ENCODE results near the gene CFHR5. TPM values are rescaled to one million over a fixed set of nuclear protein-coding genes. Genes with fewer than 3 reads are reported as not detected.

The CFHR5 gene
- not detected for total RNA-seq

GRCh38 chr1:196977278-196977677 is at the start of gene CFHR5:
Gene CFHR5 (plus strand): TSS chr1:196977556. CDS start chr1:196977665, 109 bp downstream.

GRCh38 chr1:196943568-196943967 is 33.8 kb upstream of the CFHR5 start, which contains the start of gene CFHR2:
Gene CFHR2 (plus strand): TSS chr1:196943738. CDS start chr1:196943881, 143 bp downstream.

Other genes with a start within 250 kb of the CFHR5 start
- 0.22 TPM for gene CFHR3, start 202.7 kb upstream of the CFHR5 start, total RNA-seq
- gene CFHR1, start 157.8 kb upstream of the CFHR5 start, total RNA-seq: not detected
- gene CFHR4, start 89.5 kb upstream of the CFHR5 start, total RNA-seq: not detected
- gene CFHR2, start 33.8 kb upstream of the CFHR5 start, total RNA-seq: not detected
- not detected for gene F13B, start 89.7 kb downstream of the CFHR5 start, total RNA-seq
- gene ASPM, start 169.1 kb downstream of the CFHR5 start, total RNA-seq: 20.5 TPM
- gene ZBTB41, start 223.7 kb downstream of the CFHR5 start, total RNA-seq: 50.0 TPM